Spleen (tissue), 7 donors: ENCODE measurements around the gene ADGRB2.

Experiments
- CTCF ChIP-seq, 11 experiments: fragments of 200-600 bp in 7 of 11; fragments of 450-650 bp in 4 of 11; sonication (generic) in 4 of 11; IDR thresholded peaks in 8 of 11; conservative IDR thresholded peaks in 3 of 11; 1 replicate in 7 of 11; 2 replicates in 4 of 11; pipeline versions ENCODE4 v1.4.0 to v1.8.0; 2016 to 2021; ENCODE audit warnings: antibody characterized with exemption in 11 of 11, inconsistent platforms in 4 of 11, mild to moderate bottlenecking in 1 of 11
- POLR2A ChIP-seq, 3 donors: fragments of 450-650 bp; IDR thresholded peaks; one replicate each; pipeline ENCODE4 v1.5.1; 2017; ENCODE audit warnings: antibody characterized with exemption in 3 of 3, mild to moderate bottlenecking in 1 of 3
- POLR2AphosphoS5 ChIP-seq, 3 donors: sonication (generic); formaldehyde crosslinking; IDR thresholded peaks; one replicate each; pipeline ENCODE4 v1.5.1; 2017; ENCODE audit warnings: antibody characterized with exemption in 3 of 3
- donor health status: DM: no; HTN: no; CAD: no; lungs with moderate emphysema.
- donor health status: DM: no; HTN: no; CAD: no.
- donor health status: DM: no; HTN: no; CAD: no.

- TF ChIP-seq POLR2A (IDR thresholded peaks at IDR 0.05) = no peak
- TF ChIP-seq CTCF (IDR thresholded peaks at IDR 0.05 in 8 of 11, conservative IDR thresholded peaks at IDR 0.05 in 3 of 11) = peak in 4 of 11 experiments; percentile 12 to 37 (median 34)
- no peak for TF ChIP-seq POLR2AphosphoS5 (IDR thresholded peaks at IDR 0.05)
These were observed 80.1 kb downstream of the ADGRB2 start for GRCh38 chr1:31683997-31684396.
